Measurements from ENCODE around the gene RASSF6. TPM values are rescaled to one million over a fixed set of nuclear protein-coding genes. Genes with fewer than 3 reads are reported as not detected.

Gene RASSF6
- total and polyA plus RNA-seq, 2 of the 8 experiments (the other 6 are each of a cell fraction or from before 2014, with no cell fraction given), result 0.03 to 0.28 TPM

DNA sequence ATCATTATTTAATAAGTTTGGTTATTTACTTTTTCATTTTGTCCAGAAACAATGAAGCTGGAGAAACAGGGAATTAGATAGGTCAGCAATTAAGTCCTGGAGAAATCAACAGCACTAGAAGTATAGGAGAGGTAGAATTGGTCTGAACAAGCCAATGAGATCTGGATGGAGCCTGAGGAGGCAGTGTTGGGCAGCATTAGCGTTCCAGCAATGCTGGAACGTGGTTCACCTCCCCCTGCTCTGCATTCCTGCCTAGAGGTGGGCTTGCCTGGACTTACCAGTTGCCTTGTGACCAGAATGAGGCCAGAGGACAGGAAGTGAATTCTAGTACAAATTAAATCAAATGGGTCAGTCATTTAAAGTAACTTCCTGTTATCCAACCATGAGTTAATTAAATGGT, 4.6 kb downstream of the RASSF6 start (continued):
- TF ChIP-seq JUND (IDR thresholded peaks at IDR 0.05; ENCODE audit: low read length) (no peak), USF2 (IDR thresholded peaks at IDR 0.05; ENCODE audit: low read length) (no peak), POU5F1 (IDR thresholded peaks at IDR 0.05; ENCODE audit: low read depth, low read length) (no peak), SP2 (IDR thresholded peaks at IDR 0.05; ENCODE audit: low read length) (no peak), TEAD4 (IDR thresholded peaks at IDR 0.05; ENCODE audit: low read depth, low read length) (peak; percentile 99), BACH1 (IDR thresholded peaks at IDR 0.05; ENCODE audit: low read length) (no peak), CBX5 (IDR thresholded peaks at IDR 0.05; ENCODE audit: low read depth, low read length) (no peak), RFX5 (IDR thresholded peaks at IDR 0.05; ENCODE audit: borderline replicate concordance, low read depth, low read length) (no peak), YY1 (IDR thresholded peaks at IDR 0.05; ENCODE audit: low read depth, low read length) (no peak), POLR2A (IDR thresholded peaks at IDR 0.05; ENCODE audit: control extremely low read depth in 1 of 2, low read depth in 2 of 2, low read length in 2 of 2) (no peak), SRF (IDR thresholded peaks at IDR 0.05; ENCODE audit: low read depth, low read length) (no peak), BRCA1 (IDR thresholded peaks at IDR 0.05; ENCODE audit: low read depth, low read length) (no peak), TBP (IDR thresholded peaks at IDR 0.05; ENCODE audit: low read depth, low read length) (no peak), RAD21 (IDR thresholded peaks at IDR 0.05 in 1 of 2, conservative IDR thresholded peaks at IDR 0.05 in 1 of 2; ENCODE audit: low read depth in 2 of 2, low read length in 2 of 2) (peak; percentile 43 to 56), EP300 (IDR thresholded peaks at IDR 0.05; ENCODE audit: borderline replicate concordance in 1 of 2, low read depth in 2 of 2, low read length in 2 of 2) (peak in 1 of 2 experiments; percentile 96; a peak in 1 of 3 replicates), SIN3A (conservative IDR thresholded peaks at IDR 0.05 in 1 of 2, IDR thresholded peaks at IDR 0.05 in 1 of 2; ENCODE audit: low read depth in 1 of 2, low read length in 2 of 2) (no peak), CTBP2 (IDR thresholded peaks at IDR 0.05; ENCODE audit: borderline replicate concordance, insufficient read depth, insufficient read length, low read length) (no peak), RNF2 (IDR thresholded peaks at IDR 0.05; ENCODE audit: borderline replicate concordance, low read depth, low read length, missing control alignments, poor library complexity, severe bottlenecking) (no peak), EZH2 (IDR thresholded peaks at IDR 0.05; ENCODE audit: low read depth, low read length, severe bottlenecking) (no peak), CREB1 (IDR thresholded peaks at IDR 0.05) (no peak), SP1 (IDR thresholded peaks at IDR 0.05; ENCODE audit: low read depth, low read length) (peak; percentile 39; the same call in 1 of the 2 replicates), SAP30 (IDR thresholded peaks at IDR 0.05; ENCODE audit: insufficient read depth, insufficient replicate concordance, low read length) (no peak), JUN (IDR thresholded peaks at IDR 0.05; ENCODE audit: low read depth, low read length) (no peak)
- TF ChIP-seq, protein P1, sequence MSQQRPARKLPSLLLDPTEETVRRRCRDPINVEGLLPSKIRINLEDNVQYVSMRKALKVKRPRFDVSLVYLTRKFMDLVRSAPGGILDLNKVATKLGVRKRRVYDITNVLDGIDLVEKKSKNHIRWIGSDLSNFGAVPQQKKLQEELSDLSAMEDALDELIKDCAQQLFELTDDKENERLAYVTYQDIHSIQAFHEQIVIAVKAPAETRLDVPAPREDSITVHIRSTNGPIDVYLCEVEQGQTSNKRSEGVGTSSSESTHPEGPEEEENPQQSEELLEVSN (IDR thresholded peaks at IDR 0.05), result no peak

All from H1 (cell line).